SK-N-MC (cell line): Measurements from ENCODE around the gene EXPH5.

Source experiments
- EZH2 ChIP-seq: fragments of 200-600 bp; sonication (generic); IDR thresholded peaks from one replicate; pipeline ENCODE4 v1.6.1; 2017; ENCODE audit warnings: antibody characterized with exemption
- FOXP2 ChIP-seq: optimal IDR thresholded peaks from 2 replicates; pipeline ENCODE3; 2011; ENCODE audit warnings: mild to moderate bottlenecking, moderate library complexity; ENCODE audit not compliant: insufficient read depth; ENCODE audit errors: extremely low read length, control extremely low read depth

GRCh38 chr11:108467091-108467823 is 126.3 kb downstream of the EXPH5 start, which contains the start of gene C11orf65:
- TF ChIP-seq EZH2 (no peak), FOXP2 (no peak)
